ENCODE results near the gene WDPCP.

DNA sequence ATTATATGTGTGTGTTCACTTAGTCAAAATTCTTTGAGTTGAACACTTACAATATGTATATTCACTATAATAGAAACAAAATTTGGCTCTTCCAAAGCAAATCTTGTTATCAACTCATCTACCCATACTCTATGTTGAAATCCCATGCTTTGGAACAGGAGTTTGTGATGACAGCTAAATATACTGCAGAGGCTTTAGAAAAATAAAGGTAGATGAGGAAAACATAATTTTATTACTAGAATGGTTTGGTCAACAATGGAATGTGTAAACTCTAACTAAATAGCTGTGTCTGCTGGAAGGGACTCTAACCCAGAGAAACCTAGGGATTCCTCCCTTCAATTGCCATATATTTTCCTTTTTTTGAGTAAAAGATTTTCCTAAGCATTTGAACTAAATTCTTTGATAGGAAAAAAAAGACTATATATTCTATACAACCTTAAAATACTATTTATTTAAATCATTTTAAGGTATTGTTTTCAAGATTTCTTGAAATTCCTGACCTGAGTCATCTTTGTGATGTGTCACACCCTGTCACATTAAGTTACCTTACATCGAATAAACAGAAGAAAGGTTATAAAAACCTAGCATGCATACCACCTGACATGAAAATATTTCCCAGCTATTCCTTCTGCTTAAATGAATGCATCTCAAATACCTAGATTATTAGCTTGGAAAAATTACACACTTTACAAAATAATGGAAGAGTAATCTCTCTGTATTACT, 362.2 kb downstream of the WDPCP start:
- TF ChIP-seq, protein P1, sequence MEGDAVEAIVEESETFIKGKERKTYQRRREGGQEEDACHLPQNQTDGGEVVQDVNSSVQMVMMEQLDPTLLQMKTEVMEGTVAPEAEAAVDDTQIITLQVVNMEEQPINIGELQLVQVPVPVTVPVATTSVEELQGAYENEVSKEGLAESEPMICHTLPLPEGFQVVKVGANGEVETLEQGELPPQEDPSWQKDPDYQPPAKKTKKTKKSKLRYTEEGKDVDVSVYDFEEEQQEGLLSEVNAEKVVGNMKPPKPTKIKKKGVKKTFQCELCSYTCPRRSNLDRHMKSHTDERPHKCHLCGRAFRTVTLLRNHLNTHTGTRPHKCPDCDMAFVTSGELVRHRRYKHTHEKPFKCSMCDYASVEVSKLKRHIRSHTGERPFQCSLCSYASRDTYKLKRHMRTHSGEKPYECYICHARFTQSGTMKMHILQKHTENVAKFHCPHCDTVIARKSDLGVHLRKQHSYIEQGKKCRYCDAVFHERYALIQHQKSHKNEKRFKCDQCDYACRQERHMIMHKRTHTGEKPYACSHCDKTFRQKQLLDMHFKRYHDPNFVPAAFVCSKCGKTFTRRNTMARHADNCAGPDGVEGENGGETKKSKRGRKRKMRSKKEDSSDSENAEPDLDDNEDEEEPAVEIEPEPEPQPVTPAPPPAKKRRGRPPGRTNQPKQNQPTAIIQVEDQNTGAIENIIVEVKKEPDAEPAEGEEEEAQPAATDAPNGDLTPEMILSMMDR (IDR thresholded peaks at IDR 0.05; ENCODE audit: low read depth, low read length) = no peak
- no peak for TF ChIP-seq POLR2A (IDR thresholded peaks at IDR 0.05; ENCODE audit: extremely low read depth, insufficient read length)
- TF ChIP-seq, protein P2, sequence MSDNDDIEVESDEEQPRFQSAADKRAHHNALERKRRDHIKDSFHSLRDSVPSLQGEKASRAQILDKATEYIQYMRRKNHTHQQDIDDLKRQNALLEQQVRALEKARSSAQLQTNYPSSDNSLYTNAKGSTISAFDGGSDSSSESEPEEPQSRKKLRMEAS (IDR thresholded peaks at IDR 0.05; ENCODE audit: low read depth, low read length) = no peak

All from NB4 (cell line).